Measurements from ENCODE around the gene GRIK1. TPM values are rescaled to one million over a fixed set of nuclear protein-coding genes. Genes with fewer than 3 reads are reported as not detected.

Gene GRIK1
- total RNA-seq, 1 experiment from 2014 or later: not detected

- H4K20me1 ChIP-seq (ENCODE audit: insufficient read depth, low read depth, low read length): no peaks in the 10 kb centered on the region
- H2AFZ ChIP-seq (ENCODE audit: low read length): no peak overlapping the region
- H3K27ac ChIP-seq (ENCODE audit: low read length): no peak overlapping the region
- no peak overlapping the region for H3K9ac ChIP-seq (ENCODE audit: low read length)
- no peaks in the 10 kb centered on the region for H3K4me1 ChIP-seq (ENCODE audit: low read length)
- no peak overlapping the region for H3K4me2 ChIP-seq (ENCODE audit: low read depth, low read length, poor library complexity, severe bottlenecking)
- no peaks in the 10 kb centered on the region for H3K36me3 ChIP-seq (ENCODE audit: insufficient read depth, low read length)
- no peaks in the 10 kb centered on the region for H3K27me3 ChIP-seq (ENCODE audit: low read length)
- no peaks in the 10 kb centered on the region for H3K9me3 ChIP-seq (ENCODE audit: low read length)
- no peak for DNase-seq
- H3K4me3 ChIP-seq (ENCODE audit: low read length): no peak overlapping the region
- H3K79me2 ChIP-seq (ENCODE audit: low read length): no peaks in the 10 kb centered on the region
- no peaks in the 10 kb centered on the region for H3K9me2 ChIP-seq (replicated peaks; ENCODE audit: insufficient read depth, low read length)
Measured at GRCh38 chr21:29704719-29705118, 235.1 kb downstream of the GRIK1 start.

GRCh38 chr21:29701676-29702075 is 238.1 kb downstream of the GRIK1 start:
- Histone ChIP-seq H3K9me2 (replicated peaks; ENCODE audit: insufficient read depth, low read length) (no peaks in the 10 kb centered on the region), H3K36me3 (ENCODE audit: insufficient read depth, low read length) (no peaks in the 10 kb centered on the region), H4K20me1 (ENCODE audit: insufficient read depth, low read depth, low read length) (no peaks in the 10 kb centered on the region), H3K4me1 (ENCODE audit: low read length) (peaks cover 8% of the 10 kb centered on the region), H3K27ac (ENCODE audit: low read length) (no peak overlapping the region), H3K27me3 (ENCODE audit: low read length) (no peaks in the 10 kb centered on the region), H3K4me2 (ENCODE audit: low read depth, low read length, poor library complexity, severe bottlenecking) (no peak overlapping the region), H3K79me2 (ENCODE audit: low read length) (no peaks in the 10 kb centered on the region), H2AFZ (ENCODE audit: low read length) (no peak overlapping the region), H3K9ac (ENCODE audit: low read length) (no peak overlapping the region), H3K4me3 (ENCODE audit: low read length) (no peak overlapping the region), H3K9me3 (ENCODE audit: low read length) (no peaks in the 10 kb centered on the region)
- DNase-seq: no peak

- Histone ChIP-seq H3K36me3 (ENCODE audit: insufficient read depth, low read length) (no peaks in the 10 kb centered on the region), H3K4me3 (ENCODE audit: low read length) (no peak overlapping the region), H3K9me2 (replicated peaks; ENCODE audit: insufficient read depth, low read length) (no peaks in the 10 kb centered on the region), H2AFZ (ENCODE audit: low read length) (no peak overlapping the region), H3K27ac (ENCODE audit: low read length) (no peak overlapping the region), H3K9ac (ENCODE audit: low read length) (no peak overlapping the region), H3K9me3 (ENCODE audit: low read length) (no peaks in the 10 kb centered on the region), H4K20me1 (ENCODE audit: insufficient read depth, low read depth, low read length) (no peaks in the 10 kb centered on the region), H3K4me2 (ENCODE audit: low read depth, low read length, poor library complexity, severe bottlenecking) (no peak overlapping the region), H3K79me2 (ENCODE audit: low read length) (no peaks in the 10 kb centered on the region), H3K4me1 (ENCODE audit: low read length) (peaks cover 12% of the 10 kb centered on the region), H3K27me3 (ENCODE audit: low read length) (no peaks in the 10 kb centered on the region)
- no peak for DNase-seq
Measured at GRCh38 chr21:29697555-29698193, 242.1 kb downstream of the GRIK1 start.

DNA sequence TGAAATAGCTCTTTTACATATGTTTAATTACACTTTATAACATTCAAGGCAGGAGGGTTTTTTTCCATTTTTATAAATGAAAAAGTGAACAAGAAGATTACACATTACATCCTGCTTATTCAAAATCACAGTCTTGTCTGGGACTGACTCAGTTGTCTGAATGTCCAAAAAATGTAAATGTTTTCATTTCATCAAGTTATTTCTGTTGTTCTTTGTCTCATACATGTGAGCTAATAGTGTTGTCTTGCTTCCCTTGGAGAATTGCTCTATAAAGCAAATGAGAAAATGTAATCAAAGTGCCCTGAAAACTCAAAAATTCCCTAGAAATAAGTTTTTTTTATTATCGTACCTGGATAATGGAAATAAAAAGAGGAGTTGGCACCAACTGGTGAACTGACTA is 242.9 kb downstream of the GRIK1 start:
- Histone ChIP-seq H3K9me2 (replicated peaks; ENCODE audit: insufficient read depth, low read length) (no peaks in the 10 kb centered on the region), H3K4me2 (ENCODE audit: low read depth, low read length, poor library complexity, severe bottlenecking) (no peak overlapping the region), H2AFZ (ENCODE audit: low read length) (no peak overlapping the region), H3K9me3 (ENCODE audit: low read length) (no peaks in the 10 kb centered on the region), H3K4me3 (ENCODE audit: low read length) (no peak overlapping the region), H3K36me3 (ENCODE audit: insufficient read depth, low read length) (no peaks in the 10 kb centered on the region), H3K4me1 (ENCODE audit: low read length) (peaks cover 12% of the 10 kb centered on the region), H3K27me3 (ENCODE audit: low read length) (no peaks in the 10 kb centered on the region), H3K79me2 (ENCODE audit: low read length) (no peaks in the 10 kb centered on the region), H3K9ac (ENCODE audit: low read length) (no peak overlapping the region), H4K20me1 (ENCODE audit: insufficient read depth, low read depth, low read length) (no peaks in the 10 kb centered on the region), H3K27ac (ENCODE audit: low read length) (no peak overlapping the region)
- DNase-seq: no peak

- Histone ChIP-seq H2AFZ (ENCODE audit: low read length) (no peak overlapping the region), H3K9ac (ENCODE audit: low read length) (no peak overlapping the region), H3K9me2 (replicated peaks; ENCODE audit: insufficient read depth, low read length) (no peaks in the 10 kb centered on the region), H3K4me1 (ENCODE audit: low read length) (peaks cover 5% of the 10 kb centered on the region), H3K4me2 (ENCODE audit: low read depth, low read length, poor library complexity, severe bottlenecking) (no peak overlapping the region), H3K79me2 (ENCODE audit: low read length) (no peaks in the 10 kb centered on the region), H4K20me1 (ENCODE audit: insufficient read depth, low read depth, low read length) (no peaks in the 10 kb centered on the region), H3K27ac (ENCODE audit: low read length) (no peak overlapping the region), H3K36me3 (ENCODE audit: insufficient read depth, low read length) (no peaks in the 10 kb centered on the region), H3K9me3 (ENCODE audit: low read length) (no peaks in the 10 kb centered on the region), H3K27me3 (ENCODE audit: low read length) (no peaks in the 10 kb centered on the region), H3K4me3 (ENCODE audit: low read length) (no peak overlapping the region)
- DNase-seq: no peak
Measured at GRCh38 chr21:29691616-29692491, 247.9 kb downstream of the GRIK1 start.

GRCh38 chr21:29689753-29690152 is 250.0 kb downstream of the GRIK1 start:
- H3K9me3 ChIP-seq (ENCODE audit: low read length): no peaks in the 10 kb centered on the region
- no peaks in the 10 kb centered on the region for H3K9me2 ChIP-seq (replicated peaks; ENCODE audit: insufficient read depth, low read length)
- no peaks in the 10 kb centered on the region for H3K4me1 ChIP-seq (ENCODE audit: low read length)
- no peak overlapping the region for H3K4me3 ChIP-seq (ENCODE audit: low read length)
- H3K79me2 ChIP-seq (ENCODE audit: low read length): no peaks in the 10 kb centered on the region
- no peak for DNase-seq
- no peaks in the 10 kb centered on the region for H3K36me3 ChIP-seq (ENCODE audit: insufficient read depth, low read length)
- H4K20me1 ChIP-seq (ENCODE audit: insufficient read depth, low read depth, low read length): no peaks in the 10 kb centered on the region
- H3K4me2 ChIP-seq (ENCODE audit: low read depth, low read length, poor library complexity, severe bottlenecking): no peak overlapping the region
- H3K9ac ChIP-seq (ENCODE audit: low read length): no peak overlapping the region
- no peak overlapping the region for H3K27ac ChIP-seq (ENCODE audit: low read length)
- no peak overlapping the region for H2AFZ ChIP-seq (ENCODE audit: low read length)
- H3K27me3 ChIP-seq (ENCODE audit: low read length): no peaks in the 10 kb centered on the region

DNA sequence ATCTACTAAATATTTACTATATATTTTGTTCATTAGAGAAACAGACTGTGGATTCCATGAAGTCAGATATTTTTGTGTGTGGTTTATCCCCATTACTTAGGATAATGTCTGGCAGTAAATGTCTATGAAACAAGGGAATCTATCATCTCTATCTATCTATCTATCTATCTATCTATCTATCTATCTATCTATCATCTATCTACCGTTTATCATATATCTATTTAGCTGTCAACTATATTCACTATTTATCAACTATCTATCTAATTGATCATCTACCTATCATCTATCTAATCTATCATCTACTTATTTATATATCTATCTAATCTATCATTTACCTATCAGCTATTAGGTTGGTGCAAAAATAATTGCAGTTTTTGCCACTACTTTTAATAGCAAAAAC is 255.7 kb downstream of the GRIK1 start:
- DNase-seq: no peak
- H3K9ac ChIP-seq (ENCODE audit: low read length): no peak overlapping the region
- no peaks in the 10 kb centered on the region for H4K20me1 ChIP-seq (ENCODE audit: insufficient read depth, low read depth, low read length)
- no peaks in the 10 kb centered on the region for H3K9me2 ChIP-seq (replicated peaks; ENCODE audit: insufficient read depth, low read length)
- H3K4me1 ChIP-seq (ENCODE audit: low read length): no peaks in the 10 kb centered on the region
- H3K79me2 ChIP-seq (ENCODE audit: low read length): no peaks in the 10 kb centered on the region
- no peak overlapping the region for H3K4me3 ChIP-seq (ENCODE audit: low read length)
- H3K27me3 ChIP-seq (ENCODE audit: low read length): no peaks in the 10 kb centered on the region
- H2AFZ ChIP-seq (ENCODE audit: low read length): no peak overlapping the region
- H3K9me3 ChIP-seq (ENCODE audit: low read length): no peaks in the 10 kb centered on the region
- no peak overlapping the region for H3K27ac ChIP-seq (ENCODE audit: low read length)
- no peak overlapping the region for H3K4me2 ChIP-seq (ENCODE audit: low read depth, low read length, poor library complexity, severe bottlenecking)
- no peaks in the 10 kb centered on the region for H3K36me3 ChIP-seq (ENCODE audit: insufficient read depth, low read length)

DNA sequence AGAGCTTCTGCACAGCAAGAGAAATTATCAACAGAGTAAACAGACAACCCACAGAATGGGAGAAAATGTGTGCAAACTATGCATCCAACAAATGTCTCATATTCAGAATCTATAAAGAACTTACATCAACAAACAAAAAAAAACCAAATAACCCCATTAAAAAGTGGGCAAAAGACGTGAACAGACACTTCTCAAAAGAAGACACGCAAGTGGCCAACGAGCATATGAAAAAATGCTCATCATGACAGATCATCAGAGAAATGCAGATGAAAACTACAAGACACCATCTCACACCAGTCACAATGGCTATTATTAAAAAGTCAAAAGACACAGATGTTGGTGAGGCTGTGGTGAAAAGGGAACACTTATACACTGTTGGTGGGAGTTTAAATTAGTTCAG is 257.0 kb downstream of the GRIK1 start:
- no peaks in the 10 kb centered on the region for H3K9me3 ChIP-seq (ENCODE audit: low read length)
- H3K27me3 ChIP-seq (ENCODE audit: low read length): no peaks in the 10 kb centered on the region
- H3K4me2 ChIP-seq (ENCODE audit: low read depth, low read length, poor library complexity, severe bottlenecking): no peak overlapping the region
- H3K36me3 ChIP-seq (ENCODE audit: insufficient read depth, low read length): no peaks in the 10 kb centered on the region
- peaks cover 2% of the 10 kb centered on the region for H3K4me1 ChIP-seq (ENCODE audit: low read length)
- no peak overlapping the region for H3K27ac ChIP-seq (ENCODE audit: low read length)
- no peaks in the 10 kb centered on the region for H3K79me2 ChIP-seq (ENCODE audit: low read length)
- no peaks in the 10 kb centered on the region for H3K9me2 ChIP-seq (replicated peaks; ENCODE audit: insufficient read depth, low read length)
- no peak overlapping the region for H3K9ac ChIP-seq (ENCODE audit: low read length)
- H3K4me3 ChIP-seq (ENCODE audit: low read length): no peak overlapping the region
- no peaks in the 10 kb centered on the region for H4K20me1 ChIP-seq (ENCODE audit: insufficient read depth, low read depth, low read length)
- no peak for DNase-seq
- no peak overlapping the region for H2AFZ ChIP-seq (ENCODE audit: low read length)

Data from Karpas-422 (cell line).